Osteoblast (primary cell): ENCODE measurements around the gene BCAT1. TPM values are rescaled to one million over a fixed set of nuclear protein-coding genes. Genes with fewer than 3 reads are reported as not detected.
"Not testable (repeated sequence)": the region's sequence is repeated elsewhere in the genome, so short reads cannot be mapped to it uniquely, and the experiment has no call there.

ENCODE experiments used
- DNase-seq: peaks from one replicate; pipeline ENCODE4 v3.0.0; 2011; ENCODE audit warnings: low spot score, mixed read lengths; ENCODE audit not compliant: insufficient read length; ENCODE audit errors: missing footprints
- H2AFZ ChIP-seq: 2 replicates; pipeline ENCODE4 v1.6.0; 2011; ENCODE audit warnings: mild to moderate bottlenecking, low read length
- H3K27ac ChIP-seq: 2 replicates; pipeline ENCODE4 v1.5.1; 2011; ENCODE audit warnings: mild to moderate bottlenecking, low read depth, low read length, moderate library complexity
- H3K27me3 ChIP-seq: 2 replicates; pipeline ENCODE4 v1.6.0; 2012; ENCODE audit warnings: mild to moderate bottlenecking, control low read depth, inconsistent platforms, low read length, moderate library complexity; ENCODE audit not compliant: insufficient read depth
- H3K36me3 ChIP-seq: 2 replicates; pipeline ENCODE4 v1.5.1; 2011; ENCODE audit warnings: mild to moderate bottlenecking, low read length, control low read depth, moderate library complexity; ENCODE audit not compliant: insufficient read depth
- H3K4me1 ChIP-seq: 2 replicates; pipeline ENCODE4 v1.5.1; 2011; ENCODE audit warnings: mild to moderate bottlenecking, low read length, control low read depth, moderate library complexity; ENCODE audit not compliant: insufficient read depth
- H3K4me2 ChIP-seq: 2 replicates; pipeline ENCODE4 v1.6.0; 2011; ENCODE audit warnings: mild to moderate bottlenecking, low read length; ENCODE audit not compliant: insufficient read depth
- H3K4me3 ChIP-seq: fragments of 200-600 bp; sonication (generic); 3 replicates; pipeline ENCODE4 v1.5.1; 2012; ENCODE audit warnings: mild to moderate bottlenecking, low read length, inconsistent platforms; ENCODE audit not compliant: insufficient read depth
- H3K79me2 ChIP-seq: 2 replicates; pipeline ENCODE4 v1.6.0; 2012; ENCODE audit warnings: mild to moderate bottlenecking, low read length, control low read depth, inconsistent platforms; ENCODE audit not compliant: insufficient read depth
- H3K9me3 ChIP-seq: 2 replicates; pipeline ENCODE4 v1.5.1; 2011; ENCODE audit warnings: low read depth, low read length, control low read depth
- H4K20me1 ChIP-seq: 2 replicates; pipeline ENCODE4 v1.6.0; 2012; ENCODE audit warnings: mild to moderate bottlenecking, low read length, control low read depth; ENCODE audit not compliant: insufficient read depth
- total RNA-seq: library from RNA; depleted of rRNA; stranded (reverse); fragments of >200 nt; gene quantifications from 2 replicates; pipeline ENCODE4 v1.2.3, GENCODE V29; 2012
- TF ChIP-seq, protein P1 (sequence below): IDR thresholded peaks from 2 replicates; pipeline ENCODE4 v1.5.1; 2011; ENCODE audit warnings: mild to moderate bottlenecking, low read depth, low read length, moderate library complexity; ENCODE audit errors: extremely low read depth

Gene BCAT1
- total RNA-seq, 1 donor = 273 TPM

DNA sequence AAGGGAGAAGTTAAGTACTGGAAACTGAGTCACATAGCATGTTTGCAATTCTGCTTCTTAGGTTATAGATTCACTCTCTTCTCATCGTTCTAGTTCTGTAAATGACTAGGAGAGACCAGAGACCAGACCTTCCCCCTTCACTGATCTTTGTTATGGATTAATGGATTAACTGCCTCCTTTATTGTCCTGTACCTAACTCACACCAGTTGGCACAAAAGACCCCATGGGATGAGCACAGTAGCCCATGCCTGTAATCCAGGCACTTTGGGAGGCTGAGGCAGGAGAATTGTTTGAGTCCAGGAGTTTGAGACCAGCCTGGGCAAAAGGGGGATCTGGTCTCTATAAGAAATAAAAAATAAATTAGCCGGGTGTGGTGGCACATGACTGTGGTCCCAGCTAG, 20.8 kb downstream of the BCAT1 start:
- Histone ChIP-seq H3K27me3 (no peaks in the 10 kb centered on the region), H3K36me3 (no peaks in the 10 kb centered on the region), H4K20me1 (peaks cover 9% of the 10 kb centered on the region), H2AFZ (no peak overlapping the region), H3K27ac (no peak overlapping the region), H3K79me2 (peaks cover 66% of the 10 kb centered on the region), H3K4me1 (peaks cover 8% of the 10 kb centered on the region), H3K4me3 (no peak overlapping the region), H3K4me2 (no peak overlapping the region), H3K9me3 (no peaks in the 10 kb centered on the region)
- DNase-seq = no peak
- TF ChIP-seq, protein P1, sequence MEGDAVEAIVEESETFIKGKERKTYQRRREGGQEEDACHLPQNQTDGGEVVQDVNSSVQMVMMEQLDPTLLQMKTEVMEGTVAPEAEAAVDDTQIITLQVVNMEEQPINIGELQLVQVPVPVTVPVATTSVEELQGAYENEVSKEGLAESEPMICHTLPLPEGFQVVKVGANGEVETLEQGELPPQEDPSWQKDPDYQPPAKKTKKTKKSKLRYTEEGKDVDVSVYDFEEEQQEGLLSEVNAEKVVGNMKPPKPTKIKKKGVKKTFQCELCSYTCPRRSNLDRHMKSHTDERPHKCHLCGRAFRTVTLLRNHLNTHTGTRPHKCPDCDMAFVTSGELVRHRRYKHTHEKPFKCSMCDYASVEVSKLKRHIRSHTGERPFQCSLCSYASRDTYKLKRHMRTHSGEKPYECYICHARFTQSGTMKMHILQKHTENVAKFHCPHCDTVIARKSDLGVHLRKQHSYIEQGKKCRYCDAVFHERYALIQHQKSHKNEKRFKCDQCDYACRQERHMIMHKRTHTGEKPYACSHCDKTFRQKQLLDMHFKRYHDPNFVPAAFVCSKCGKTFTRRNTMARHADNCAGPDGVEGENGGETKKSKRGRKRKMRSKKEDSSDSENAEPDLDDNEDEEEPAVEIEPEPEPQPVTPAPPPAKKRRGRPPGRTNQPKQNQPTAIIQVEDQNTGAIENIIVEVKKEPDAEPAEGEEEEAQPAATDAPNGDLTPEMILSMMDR = no peak

DNA sequence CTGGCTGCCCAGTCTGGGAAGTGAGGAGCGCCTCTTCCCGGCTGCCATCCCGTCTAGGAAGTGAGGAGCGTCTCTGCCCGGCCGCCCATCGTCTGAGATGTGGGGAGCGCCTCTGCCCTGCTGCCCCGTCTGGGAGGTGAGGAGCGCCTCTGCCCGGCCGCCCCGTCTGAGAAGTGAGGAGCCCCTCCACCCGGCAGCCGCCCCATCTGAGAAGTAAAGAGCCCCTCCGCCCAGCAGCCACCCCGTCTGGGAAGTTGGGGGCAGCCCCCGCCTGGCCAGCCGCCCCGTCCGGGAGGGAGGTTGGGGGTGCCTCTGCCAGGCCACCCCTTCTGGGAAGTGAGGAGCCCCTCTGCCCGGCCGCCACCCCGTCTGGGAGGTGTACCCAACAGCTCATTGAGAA, 22.8 kb downstream of the BCAT1 start:
- H3K9me3 ChIP-seq, H4K20me1 ChIP-seq, H3K4me3 ChIP-seq, DNase-seq, H3K27me3 ChIP-seq, H3K27ac ChIP-seq, H3K4me2 ChIP-seq, H3K36me3 ChIP-seq, H2AFZ ChIP-seq: not testable (repeated sequence)
- Histone ChIP-seq H3K79me2 (peaks cover 78% of the 10 kb centered on the region), H3K4me1 (peaks cover 11% of the 10 kb centered on the region)

DNA sequence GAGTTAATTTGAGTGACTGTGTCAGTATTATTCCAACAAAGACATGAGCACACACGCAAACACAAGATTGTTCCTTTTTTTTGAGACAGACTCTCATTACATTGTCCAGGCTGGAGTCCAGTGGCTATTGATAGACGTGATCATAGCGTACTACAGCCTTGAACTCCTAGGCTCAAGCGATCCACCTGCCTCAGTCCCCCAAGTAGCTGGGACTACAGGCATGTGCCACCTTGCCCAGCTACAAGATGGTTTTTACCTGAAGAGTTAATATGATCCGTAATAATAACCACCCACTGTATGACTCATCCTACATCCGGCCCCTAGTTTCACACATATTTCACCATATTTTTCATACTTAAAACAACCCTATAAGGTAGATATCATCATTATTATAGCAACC, 26.8 kb downstream of the BCAT1 start:
- H3K27me3 ChIP-seq = no peaks in the 10 kb centered on the region
- H3K4me2 ChIP-seq = no peak overlapping the region
- H3K4me1 ChIP-seq = peaks cover 18% of the 10 kb centered on the region
- H4K20me1 ChIP-seq = peaks cover 10% of the 10 kb centered on the region
- TF ChIP-seq, protein P1 = no peak
- H3K79me2 ChIP-seq = peaks cover 73% of the 10 kb centered on the region
- no peaks in the 10 kb centered on the region for H3K36me3 ChIP-seq
- DNase-seq = no peak
- peak overlapping the region; percentile 69 for H3K27ac ChIP-seq
- H3K9me3 ChIP-seq = no peaks in the 10 kb centered on the region
- no peak overlapping the region for H2AFZ ChIP-seq
- H3K4me3 ChIP-seq = no peak overlapping the region

DNA sequence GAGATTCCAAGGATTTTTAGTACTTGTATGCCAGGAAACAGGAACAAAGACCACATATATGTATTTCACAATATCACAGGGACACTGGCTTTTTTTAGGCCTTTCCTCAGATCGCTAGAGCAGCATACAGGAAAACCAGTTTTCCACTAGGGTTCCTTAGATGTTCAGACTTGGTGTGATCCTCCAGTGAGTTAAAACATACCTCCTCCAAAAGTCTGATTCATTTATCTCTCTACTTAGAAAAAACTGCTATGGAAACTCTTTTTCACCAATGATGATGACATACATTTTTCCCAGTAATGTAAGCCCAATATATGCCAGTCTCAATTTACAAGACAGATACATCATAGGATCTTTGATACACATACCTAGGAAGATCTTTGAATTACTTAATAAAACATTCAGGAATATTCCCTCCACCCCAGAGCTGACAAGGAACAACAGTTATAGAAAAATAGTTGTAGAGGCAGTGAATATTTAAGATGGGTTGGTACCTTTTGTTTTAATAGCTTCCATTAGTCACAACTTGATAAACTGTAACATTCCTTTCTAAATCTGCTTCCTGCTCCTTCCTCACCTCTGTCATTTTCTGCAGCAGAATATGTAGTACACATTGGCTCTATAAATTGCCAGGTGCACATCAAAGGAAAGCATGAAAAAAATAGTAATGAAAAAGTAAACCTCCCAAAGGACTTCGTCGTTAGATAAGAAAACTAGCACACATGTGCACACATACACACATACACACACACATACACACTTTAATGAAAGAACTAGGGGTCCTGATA, 27.5 kb downstream of the BCAT1 start:
- Histone ChIP-seq H3K4me1 (peaks cover 18% of the 10 kb centered on the region), H3K79me2 (peaks cover 72% of the 10 kb centered on the region), H3K27me3 (no peaks in the 10 kb centered on the region), H3K36me3 (no peaks in the 10 kb centered on the region), H3K27ac (peak overlapping the region; percentile 69), H3K9me3 (no peaks in the 10 kb centered on the region), H4K20me1 (peaks cover 10% of the 10 kb centered on the region), H3K4me2 (no peak overlapping the region), H3K4me3 (no peak overlapping the region), H2AFZ (no peak overlapping the region)
- TF ChIP-seq, protein P1 = no peak
- peak; percentile 88 for DNase-seq
